Activated CD4-positive, alpha-beta T cell treated with anti-CD3 and anti-CD28 coated beads, Interleukin-2, amount 10 ng/mL, durations not matched to agents 7 days and 5 days (primary cell): Measurements from ENCODE around the gene SULT4A1. TPM values are rescaled to one million over a fixed set of nuclear protein-coding genes. Genes with fewer than 3 reads are reported as not detected.

Source experiments
- CTCF ChIA-PET: fragments of 350-600 bp; sonication (Branson Sonifier 250); formaldehyde crosslinking; loops from one replicate; lab custom pipeline; 2021; ENCODE audit warnings: antibody characterized with exemption; lab: Charles Lee
- POLR2A ChIA-PET: fragments of 350-600 bp; sonication (Branson Sonifier 250); formaldehyde crosslinking; loops from one replicate; lab custom pipeline; 2021; ENCODE audit warnings: antibody characterized with exemption; lab: Charles Lee
- DNase-seq: peaks from one replicate; pipeline ENCODE4 v3.0.0-alpha.2; 2020
- H3K27ac Mint-ChIP-seq: one replicate; pipeline ENCODE4 v1.8.0; 2021; ENCODE audit warnings: mild to moderate bottlenecking, moderate library complexity, mixed read lengths
- H3K27me3 Mint-ChIP-seq: one replicate; pipeline ENCODE4 v1.8.0; 2021; ENCODE audit warnings: mixed read lengths
- H3K36me3 Mint-ChIP-seq: one replicate; pipeline ENCODE4 v1.8.0; 2021; ENCODE audit warnings: low read depth, mixed read lengths
- H3K4me1 Mint-ChIP-seq: one replicate; pipeline ENCODE4 v1.8.0; 2021; ENCODE audit warnings: mixed read lengths
- H3K4me3 Mint-ChIP-seq: one replicate; pipeline ENCODE4 v1.8.0; 2021; ENCODE audit warnings: mild to moderate bottlenecking, moderate library complexity, mixed read lengths
- H3K9me3 Mint-ChIP-seq: one replicate; pipeline ENCODE4 v1.8.0; 2021; ENCODE audit warnings: mixed read lengths
- total RNA-seq, 2 experiments: library from RNA; stranded (reverse); gene quantifications; one replicate each; pipeline ENCODE4 v1.2.3, GENCODE V29; 2021

Gene SULT4A1
- total RNA-seq, 2 experiments from 2014 or later = not detected

GRCh38 chr22:43843783-43844530 lies 18.4 kb downstream of the SULT4A1 start:
- Mint-ChIP-seq H3K4me1 (no peaks in the 10 kb centered on the region), H3K36me3 (no peaks in the 10 kb centered on the region), H3K27ac (no peak overlapping the region), H3K4me3 (no peak overlapping the region), H3K9me3 (no peaks in the 10 kb centered on the region), H3K27me3 (no peaks in the 10 kb centered on the region)
- ChIA-PET POLR2A (no interaction called here), CTCF (no interaction called here)
- DNase-seq = no peak

- Mint-ChIP-seq H3K9me3 (no peaks in the 10 kb centered on the region), H3K27me3 (no peaks in the 10 kb centered on the region), H3K4me3 (no peak overlapping the region), H3K36me3 (no peaks in the 10 kb centered on the region), H3K4me1 (no peaks in the 10 kb centered on the region), H3K27ac (no peak overlapping the region)
- ChIA-PET POLR2A (no interaction called here), CTCF (no interaction called here)
- DNase-seq = no peak
These were observed 20.6 kb downstream of the SULT4A1 start for GRCh38 chr22:43841742-43842141.

DNA sequence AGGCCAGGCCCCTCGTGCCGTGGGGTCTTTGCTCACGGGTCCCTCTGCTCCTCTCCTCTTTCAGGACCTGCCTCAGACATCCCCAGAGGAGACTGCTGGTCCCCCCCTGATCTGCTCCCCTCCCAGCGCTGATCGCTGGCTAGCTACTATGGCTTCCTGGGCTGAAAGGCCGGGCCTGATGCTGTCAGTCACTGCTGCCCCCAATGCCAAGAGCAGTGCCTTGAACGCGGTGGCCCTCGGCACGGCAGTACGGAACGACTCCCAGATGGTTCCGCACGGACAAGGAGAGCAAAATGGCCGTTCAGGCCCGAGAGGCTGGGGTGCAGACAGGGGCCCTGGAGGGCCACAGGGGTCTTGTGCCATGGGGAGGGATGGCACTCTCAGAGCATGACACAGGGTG lies 21.5 kb downstream of the SULT4A1 start:
- no peaks in the 10 kb centered on the region for H3K9me3 Mint-ChIP-seq
- H3K27me3 Mint-ChIP-seq = no peaks in the 10 kb centered on the region
- CTCF ChIA-PET = interaction anchor here (0.7 kb wide), 1 partner anchor 10 kb away, joined by 3 read pairs; no protein-coding TSS in a partner anchor
- DNase-seq = no peak
- no peaks in the 10 kb centered on the region for H3K36me3 Mint-ChIP-seq
- H3K4me3 Mint-ChIP-seq = no peak overlapping the region
- H3K27ac Mint-ChIP-seq = no peak overlapping the region
- H3K4me1 Mint-ChIP-seq = no peaks in the 10 kb centered on the region
- POLR2A ChIA-PET = no interaction called here

GRCh38 chr22:43840431-43840830 lies 21.9 kb downstream of the SULT4A1 start:
- no peaks in the 10 kb centered on the region for H3K4me1 Mint-ChIP-seq
- H3K27me3 Mint-ChIP-seq = peaks cover under 1% of the 10 kb centered on the region
- no peaks in the 10 kb centered on the region for H3K9me3 Mint-ChIP-seq
- H3K27ac Mint-ChIP-seq = no peak overlapping the region
- ChIA-PET CTCF (interaction anchor here (0.7 kb wide), 1 partner anchor 10 kb away, joined by 3 read pairs; no protein-coding TSS in a partner anchor), POLR2A (no interaction called here)
- no peak overlapping the region for H3K4me3 Mint-ChIP-seq
- H3K36me3 Mint-ChIP-seq = no peaks in the 10 kb centered on the region
- DNase-seq = no peak

- Mint-ChIP-seq H3K4me1 (no peaks in the 10 kb centered on the region), H3K9me3 (no peaks in the 10 kb centered on the region), H3K4me3 (no peak overlapping the region), H3K27ac (no peak overlapping the region), H3K27me3 (peaks cover 5% of the 10 kb centered on the region), H3K36me3 (no peaks in the 10 kb centered on the region)
- DNase-seq = no peak
- CTCF ChIA-PET = no interaction called here
- POLR2A ChIA-PET = interaction anchor here (0.7 kb wide), 1 partner anchor 1065 kb away, joined by 4 read pairs; no protein-coding TSS in a partner anchor
These were observed 22.5 kb downstream of the SULT4A1 start for GRCh38 chr22:43839781-43840180.

DNA sequence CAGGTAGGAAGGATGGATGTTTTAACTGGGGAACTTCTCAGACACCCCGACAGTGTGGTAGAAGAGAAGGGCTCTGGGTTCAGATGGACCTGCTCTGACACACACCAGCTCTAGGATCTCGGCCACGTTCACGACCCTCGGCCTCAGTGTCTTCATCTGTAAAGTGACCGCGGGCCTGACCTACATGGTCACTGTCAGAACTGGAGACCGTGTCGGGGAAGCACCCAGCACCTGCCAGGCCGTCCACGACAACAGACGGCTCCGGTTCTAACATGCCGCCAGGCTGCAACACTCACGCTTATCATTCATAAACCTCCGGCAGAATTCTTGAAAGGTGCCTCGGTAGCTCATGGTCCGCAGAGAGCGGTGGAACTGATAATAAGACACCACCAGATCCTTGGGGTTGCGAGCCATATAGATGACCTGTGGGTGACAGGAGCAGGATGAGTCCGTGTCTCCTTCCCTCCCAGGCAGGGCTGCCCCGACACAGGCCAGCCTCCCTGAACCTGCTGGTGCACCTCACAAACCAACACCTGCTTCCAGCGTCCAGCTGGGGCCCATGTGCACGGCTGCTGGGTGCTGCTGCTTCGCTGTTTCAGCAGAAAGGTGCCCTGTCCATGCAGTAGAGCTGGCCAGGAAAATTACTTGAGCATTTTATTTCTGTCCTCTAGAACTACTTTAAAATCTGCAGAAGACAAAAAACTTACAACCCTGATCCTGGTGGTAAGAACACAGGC lies 23.6 kb downstream of the SULT4A1 start:
- Mint-ChIP-seq H3K36me3 (no peaks in the 10 kb centered on the region), H3K27ac (no peak overlapping the region), H3K4me1 (no peaks in the 10 kb centered on the region), H3K9me3 (no peaks in the 10 kb centered on the region), H3K4me3 (no peak overlapping the region), H3K27me3 (peaks cover 5% of the 10 kb centered on the region)
- ChIA-PET POLR2A (no interaction called here), CTCF (no interaction called here)
- no peak for DNase-seq

DNA sequence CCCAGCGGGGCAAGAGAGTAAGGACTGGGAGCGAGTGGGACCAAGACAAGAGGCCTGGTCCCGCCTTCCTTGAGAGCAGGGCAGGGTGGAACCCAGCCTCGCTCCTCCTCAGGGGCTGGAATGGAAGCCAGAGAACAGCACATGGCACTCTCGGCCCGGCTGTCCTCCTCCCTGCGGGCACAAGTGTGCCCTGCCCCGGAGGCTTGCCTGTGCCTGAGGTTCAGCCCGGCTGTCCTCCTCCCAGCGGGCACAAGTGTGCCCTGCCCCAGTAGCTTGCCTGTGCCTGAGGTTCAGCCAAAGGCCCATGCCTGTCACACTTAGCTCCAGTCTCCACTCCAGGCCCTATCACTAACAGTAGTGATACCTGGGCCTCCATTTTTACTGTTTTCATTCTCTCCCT lies 24.2 kb downstream of the SULT4A1 start:
- POLR2A ChIA-PET = no interaction called here
- no peak for DNase-seq
- no peaks in the 10 kb centered on the region for H3K9me3 Mint-ChIP-seq
- CTCF ChIA-PET = no interaction called here
- H3K4me1 Mint-ChIP-seq = no peaks in the 10 kb centered on the region
- no peaks in the 10 kb centered on the region for H3K36me3 Mint-ChIP-seq
- no peak overlapping the region for H3K27ac Mint-ChIP-seq
- peaks cover 5% of the 10 kb centered on the region for H3K27me3 Mint-ChIP-seq
- H3K4me3 Mint-ChIP-seq = no peak overlapping the region

GRCh38 chr22:43837666-43838065 lies 24.6 kb downstream of the SULT4A1 start:
- ChIA-PET CTCF (no interaction called here), POLR2A (no interaction called here)
- Mint-ChIP-seq H3K9me3 (no peaks in the 10 kb centered on the region), H3K36me3 (no peaks in the 10 kb centered on the region), H3K27me3 (peaks cover 5% of the 10 kb centered on the region), H3K4me1 (no peaks in the 10 kb centered on the region), H3K4me3 (no peak overlapping the region), H3K27ac (no peak overlapping the region)
- DNase-seq = no peak

- H3K4me3 Mint-ChIP-seq = no peak overlapping the region
- no peak overlapping the region for H3K27ac Mint-ChIP-seq
- DNase-seq = no peak
- peaks cover 5% of the 10 kb centered on the region for H3K27me3 Mint-ChIP-seq
- ChIA-PET CTCF (no interaction called here), POLR2A (no interaction called here)
- no peaks in the 10 kb centered on the region for H3K36me3 Mint-ChIP-seq
- H3K9me3 Mint-ChIP-seq = no peaks in the 10 kb centered on the region
- no peaks in the 10 kb centered on the region for H3K4me1 Mint-ChIP-seq
These were observed 26.6 kb downstream of the SULT4A1 start for GRCh38 chr22:43835736-43836135.

GRCh38 chr22:43835166-43835565 lies 27.1 kb downstream of the SULT4A1 start:
- no peaks in the 10 kb centered on the region for H3K36me3 Mint-ChIP-seq
- H3K4me1 Mint-ChIP-seq = no peaks in the 10 kb centered on the region
- ChIA-PET CTCF (no interaction called here), POLR2A (no interaction called here)
- DNase-seq = no peak
- H3K9me3 Mint-ChIP-seq = no peaks in the 10 kb centered on the region
- peaks cover 5% of the 10 kb centered on the region for H3K27me3 Mint-ChIP-seq
- H3K27ac Mint-ChIP-seq = no peak overlapping the region
- no peak overlapping the region for H3K4me3 Mint-ChIP-seq

DNA sequence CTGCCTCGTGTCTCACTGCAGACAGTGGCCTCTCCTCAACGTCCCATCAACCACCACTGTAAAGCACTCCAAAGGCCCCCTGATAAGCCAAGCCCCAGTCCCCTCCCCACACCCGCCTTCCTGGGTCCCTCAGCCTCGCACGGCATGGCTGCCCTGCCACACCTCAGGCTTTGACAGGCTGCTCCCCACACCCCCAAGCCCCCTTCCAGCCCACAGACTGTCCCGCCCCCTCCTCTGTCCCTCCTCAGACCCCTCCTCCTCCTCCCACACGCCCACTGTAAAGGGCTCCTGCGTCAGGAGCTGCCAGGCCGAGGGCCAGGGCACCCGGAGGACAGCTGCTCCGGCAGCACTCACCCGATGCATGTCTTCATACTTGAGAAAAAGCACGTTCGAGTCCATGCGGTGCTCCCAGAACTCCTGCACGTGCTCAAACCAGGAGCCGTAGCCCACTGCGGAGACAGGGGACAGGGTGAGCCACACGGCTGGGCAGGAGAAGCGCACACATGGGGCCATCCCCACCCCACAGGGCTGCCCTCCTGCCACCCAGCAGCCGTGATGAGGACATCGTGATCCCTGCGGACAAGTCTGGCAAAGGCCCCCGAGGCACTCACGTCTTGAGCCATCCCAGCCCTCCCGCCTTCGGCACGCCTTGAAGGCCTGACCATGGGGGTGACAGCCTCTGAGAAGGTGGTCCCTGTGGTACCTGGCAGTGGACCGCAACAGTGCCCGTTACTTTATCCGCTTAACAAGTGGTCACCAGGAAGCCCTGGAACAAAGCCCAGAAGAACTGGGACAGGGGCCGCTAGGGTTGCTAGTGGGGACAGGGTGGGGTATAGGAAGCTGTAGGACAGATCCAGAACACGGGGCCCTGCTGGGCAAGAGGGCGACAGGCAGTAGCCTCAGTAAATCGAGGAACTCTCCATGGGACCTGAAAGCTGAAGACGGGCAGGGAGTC lies 28.8 kb downstream of the SULT4A1 start:
- Mint-ChIP-seq H3K4me1 (no peaks in the 10 kb centered on the region), H3K4me3 (no peak overlapping the region), H3K27me3 (peaks cover 5% of the 10 kb centered on the region), H3K9me3 (no peaks in the 10 kb centered on the region), H3K27ac (no peak overlapping the region), H3K36me3 (no peaks in the 10 kb centered on the region)
- ChIA-PET CTCF (no interaction called here), POLR2A (no interaction called here)
- no peak for DNase-seq

- Mint-ChIP-seq H3K4me1 (no peaks in the 10 kb centered on the region), H3K27me3 (peaks cover 5% of the 10 kb centered on the region), H3K36me3 (no peaks in the 10 kb centered on the region), H3K4me3 (no peak overlapping the region), H3K9me3 (no peaks in the 10 kb centered on the region), H3K27ac (no peak overlapping the region)
- CTCF ChIA-PET = no interaction called here
- DNase-seq = no peak
- POLR2A ChIA-PET = no interaction called here
These were observed 29.7 kb downstream of the SULT4A1 start for GRCh38 chr22:43832393-43833265.
